Thoracic aorta (tissue), 2 donors: ENCODE measurements around the gene AKAP10. TPM values are rescaled to one million over a fixed set of nuclear protein-coding genes. Genes with fewer than 3 reads are reported as not detected.

Experiments
- ATAC-seq: fragments of 150-250 bp; one replicate; pipeline ENCODE4 v1.8.0; 2017; ENCODE audit warnings: low read depth; ENCODE audit not compliant: insufficient number of reproducible peaks, low FRiP score
- DNase-seq: peaks from one replicate; pipeline ENCODE4 v3.0.0-alpha.2; 2020; ENCODE audit warnings: low spot score
- H3K27ac ChIP-seq, 2 donors: fragments of 200-600 bp; sonication (generic); 1 replicate in 1 of 2; 2 replicates in 1 of 2; pipeline ENCODE4 v1.5.1; 2016; ENCODE audit warnings: mild to moderate bottlenecking in 2 of 2, moderate library complexity in 2 of 2
- H3K27me3 ChIP-seq: fragments of 200-600 bp; sonication (generic); replicated peaks from 2 replicates; pipeline ENCODE4 v1.6.0; 2016; ENCODE audit warnings: mild to moderate bottlenecking; ENCODE audit not compliant: insufficient read depth
- H3K36me3 ChIP-seq: fragments of 200-600 bp; sonication (generic); one replicate; pipeline ENCODE4 v1.5.1; 2016
- H3K4me1 ChIP-seq, 2 donors: fragments of 200-600 bp; sonication (generic); 1 replicate in 1 of 2; 2 replicates in 1 of 2; pipeline versions ENCODE4 v1.5.1 to v1.6.0; 2016; ENCODE audit warnings: low read depth in 2 of 2, mild to moderate bottlenecking in 1 of 2; ENCODE audit not compliant: control insufficient read depth in 1 of 2
- H3K4me3 ChIP-seq: fragments of 200-600 bp; sonication (generic); 2 replicates; pipeline ENCODE4 v1.5.1; 2016; ENCODE audit warnings: mild to moderate bottlenecking
- H3K9me3 ChIP-seq: fragments of 200-600 bp; sonication (generic); 2 replicates; pipeline ENCODE4 v1.5.1; 2016
- CTCF ChIP-seq: fragments of 200-600 bp; sonication (generic); IDR thresholded peaks from one replicate; pipeline ENCODE4 v1.5.1; 2019; ENCODE audit warnings: antibody characterized with exemption
- total RNA-seq, 2 donors: library from RNA; depleted of rRNA; stranded (reverse); fragments of >200 nt; gene quantifications; one replicate each; pipeline versions ENCODE4 v1.1.0 to v1.2.3, GENCODE V29; 2016

The AKAP10 gene
- total RNA-seq, 2 donors from 2014 or later: 29.6 to 48.5 TPM

GRCh38 chr17:19886116-19886515 is 91.5 kb downstream of the AKAP10 start:
- Histone ChIP-seq H3K27ac (no peak overlapping the region), H3K27me3 (no peaks in the 10 kb centered on the region), H3K36me3 (no peaks in the 10 kb centered on the region), H3K4me3 (no peak overlapping the region), H3K4me1 (no peaks in the 10 kb centered on the region), H3K9me3 (no peaks in the 10 kb centered on the region)
- no peak for TF ChIP-seq CTCF
- ATAC-seq (no peak), DNase-seq (no peak)

- H3K27ac ChIP-seq: no peak overlapping the region
- no peak for ATAC-seq
- TF ChIP-seq CTCF: no peak
These were observed 94.0 kb downstream of the AKAP10 start for GRCh38 chr17:19883537-19884215.

GRCh38 chr17:19880393-19880792 is 97.2 kb downstream of the AKAP10 start:
- Histone ChIP-seq H3K9me3 (no peaks in the 10 kb centered on the region), H3K4me1 (no peaks in the 10 kb centered on the region), H3K27me3 (no peaks in the 10 kb centered on the region), H3K4me3 (no peak overlapping the region), H3K36me3 (no peaks in the 10 kb centered on the region), H3K27ac (no peak overlapping the region)
- no peak for DNase-seq
- TF ChIP-seq CTCF: no peak
- ATAC-seq: no peak

More at GRCh38 chr17:19883537-19884215, 94.0 kb downstream of the AKAP10 start:
- Histone ChIP-seq H3K9me3 (no peaks in the 10 kb centered on the region), H3K4me1 (no peaks in the 10 kb centered on the region), H3K4me3 (no peak overlapping the region), H3K27me3 (no peaks in the 10 kb centered on the region), H3K36me3 (no peaks in the 10 kb centered on the region)
- no peak for DNase-seq

- no peak for TF ChIP-seq CTCF
- Histone ChIP-seq H3K4me1 (no peaks in the 10 kb centered on the region), H3K36me3 (no peaks in the 10 kb centered on the region), H3K9me3 (no peaks in the 10 kb centered on the region), H3K27me3 (no peaks in the 10 kb centered on the region), H3K27ac (no peak overlapping the region), H3K4me3 (no peak overlapping the region)
- DNase-seq (no peak), ATAC-seq (no peak)
These were observed 100.2 kb downstream of the AKAP10 start for GRCh38 chr17:19877364-19877945.

- TF ChIP-seq CTCF: no peak
- Histone ChIP-seq H3K27me3 (no peaks in the 10 kb centered on the region), H3K9me3 (no peaks in the 10 kb centered on the region), H3K4me1 (no peaks in the 10 kb centered on the region), H3K36me3 (no peaks in the 10 kb centered on the region), H3K4me3 (no peak overlapping the region), H3K27ac (no peak overlapping the region)
- DNase-seq (no peak), ATAC-seq (no peak)
These were observed 101.0 kb downstream of the AKAP10 start for GRCh38 chr17:19876529-19877161.
